ENCODE data around the gene MCOLN2.

DNA sequence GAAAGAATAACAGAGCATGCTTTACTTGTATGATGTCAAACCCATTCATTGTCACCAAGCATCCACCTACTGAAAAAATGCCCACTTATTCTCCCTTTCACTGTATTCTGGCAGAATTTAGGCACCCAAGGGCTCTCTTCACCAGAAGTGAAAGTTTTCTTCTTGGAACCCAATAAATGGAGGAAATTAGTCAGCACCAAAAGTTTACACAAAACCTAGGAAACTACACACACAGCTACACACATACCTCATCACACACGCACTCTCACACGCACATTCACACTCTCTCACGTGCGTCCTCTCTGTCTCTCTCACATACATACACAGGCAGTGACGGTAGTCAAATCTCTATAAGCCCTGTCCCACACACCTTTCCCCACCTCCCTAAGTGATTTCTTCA lies 37.6 kb downstream of the MCOLN2 start:
- TF ChIP-seq, protein P1, sequence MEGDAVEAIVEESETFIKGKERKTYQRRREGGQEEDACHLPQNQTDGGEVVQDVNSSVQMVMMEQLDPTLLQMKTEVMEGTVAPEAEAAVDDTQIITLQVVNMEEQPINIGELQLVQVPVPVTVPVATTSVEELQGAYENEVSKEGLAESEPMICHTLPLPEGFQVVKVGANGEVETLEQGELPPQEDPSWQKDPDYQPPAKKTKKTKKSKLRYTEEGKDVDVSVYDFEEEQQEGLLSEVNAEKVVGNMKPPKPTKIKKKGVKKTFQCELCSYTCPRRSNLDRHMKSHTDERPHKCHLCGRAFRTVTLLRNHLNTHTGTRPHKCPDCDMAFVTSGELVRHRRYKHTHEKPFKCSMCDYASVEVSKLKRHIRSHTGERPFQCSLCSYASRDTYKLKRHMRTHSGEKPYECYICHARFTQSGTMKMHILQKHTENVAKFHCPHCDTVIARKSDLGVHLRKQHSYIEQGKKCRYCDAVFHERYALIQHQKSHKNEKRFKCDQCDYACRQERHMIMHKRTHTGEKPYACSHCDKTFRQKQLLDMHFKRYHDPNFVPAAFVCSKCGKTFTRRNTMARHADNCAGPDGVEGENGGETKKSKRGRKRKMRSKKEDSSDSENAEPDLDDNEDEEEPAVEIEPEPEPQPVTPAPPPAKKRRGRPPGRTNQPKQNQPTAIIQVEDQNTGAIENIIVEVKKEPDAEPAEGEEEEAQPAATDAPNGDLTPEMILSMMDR (conservative IDR thresholded peaks at IDR 0.05 in 1 of 2, IDR thresholded peaks at IDR 0.05 in 1 of 2; ENCODE audit: extremely low read depth in 1 of 2, insufficient read depth in 1 of 2, low read depth in 1 of 2, low read length in 2 of 2): no peak
- no peak for TF ChIP-seq EZH2 (IDR thresholded peaks at IDR 0.05; ENCODE audit: borderline replicate concordance, low read length)
